Rectal smooth muscle tissue (tissue), 1 donor: ENCODE measurements around the gene SMAP2.

Source experiments
- H3K27ac ChIP-seq: one replicate; pipeline ENCODE4 v1.7.0; 2013; ENCODE audit warnings: low read depth, low read length, inconsistent platforms
- H3K27me3 ChIP-seq: one replicate; pipeline ENCODE4 v1.7.0; 2013; ENCODE audit warnings: low read length; ENCODE audit not compliant: control insufficient read depth, insufficient read depth
- H3K36me3 ChIP-seq: one replicate; pipeline ENCODE4 v1.7.0; 2013; ENCODE audit warnings: low read length; ENCODE audit not compliant: control insufficient read depth, insufficient read depth
- H3K4me1 ChIP-seq: one replicate; pipeline ENCODE4 v1.7.0; 2013; ENCODE audit warnings: low read length; ENCODE audit not compliant: control insufficient read depth, insufficient read depth
- H3K4me3 ChIP-seq: one replicate; pipeline ENCODE4 v1.7.0; 2013; ENCODE audit warnings: low read length
- H3K9ac ChIP-seq: one replicate; pipeline ENCODE4 v1.7.0; 2013; ENCODE audit warnings: low read length

SMAP2 gene

DNA sequence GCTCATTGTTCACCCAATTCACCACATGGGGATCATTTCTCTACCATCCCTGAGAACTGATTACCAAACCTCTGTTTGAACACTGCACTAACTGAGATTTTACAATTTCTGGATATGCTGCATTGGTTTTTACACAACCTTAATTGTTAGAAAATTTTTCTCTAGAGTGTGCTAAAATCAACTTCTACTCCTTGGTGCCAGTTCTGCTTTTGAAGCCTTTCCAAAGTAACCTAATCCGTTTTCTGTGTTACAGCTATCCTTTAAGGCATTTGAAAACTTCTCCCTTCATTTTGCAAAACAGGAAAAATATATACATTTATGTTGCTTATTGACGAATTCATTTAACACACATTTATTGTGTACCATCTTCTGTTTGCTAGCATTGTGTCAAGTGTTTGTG lies 23.7 kb downstream of the SMAP2 start:
- H3K4me1 ChIP-seq, result no peaks in the 10 kb centered on the region
- H3K36me3 ChIP-seq, result no peaks in the 10 kb centered on the region
- H3K27ac ChIP-seq, result peak overlapping the region; percentile 22
- H3K27me3 ChIP-seq, result no peaks in the 10 kb centered on the region
- no peak overlapping the region for H3K9ac ChIP-seq
- no peak overlapping the region for H3K4me3 ChIP-seq

DNA sequence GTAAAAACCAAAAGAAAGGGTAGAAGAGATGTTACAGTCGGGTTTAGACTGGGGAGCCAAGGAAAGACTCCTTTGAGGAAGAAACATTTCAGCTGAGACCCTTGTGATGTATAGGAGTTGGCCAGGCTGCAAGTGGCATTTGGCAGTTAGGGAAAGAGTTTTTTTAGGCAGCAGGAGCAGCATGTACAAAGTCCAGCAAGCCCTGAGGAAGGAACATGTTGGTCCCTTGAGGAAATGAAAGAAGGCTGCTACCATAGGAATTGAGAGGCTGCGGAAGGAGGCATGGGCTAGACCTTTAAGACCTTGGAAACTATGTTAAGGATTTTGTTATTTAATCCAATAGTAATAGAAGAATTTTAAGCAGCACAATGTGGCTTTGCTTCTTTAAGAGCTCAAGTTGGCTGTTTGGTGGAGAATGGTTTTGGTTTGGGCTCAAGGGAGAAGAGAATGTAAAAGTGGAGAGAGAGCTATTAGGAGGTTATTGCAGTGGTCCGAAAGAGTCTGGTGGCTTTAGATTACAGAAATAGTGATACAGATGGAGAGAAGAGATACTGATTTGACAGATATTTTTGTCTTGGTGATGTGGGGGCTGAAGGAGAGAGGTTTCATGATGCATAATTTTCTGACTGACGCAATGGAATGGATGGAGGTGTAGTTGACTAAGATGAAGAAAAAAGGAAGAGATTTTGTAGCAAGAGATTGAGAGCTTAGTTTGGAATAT lies 26.6 kb downstream of the SMAP2 start:
- Histone ChIP-seq H3K4me3 (no peak overlapping the region), H3K9ac (no peak overlapping the region), H3K4me1 (no peaks in the 10 kb centered on the region), H3K27me3 (no peaks in the 10 kb centered on the region), H3K27ac (no peak overlapping the region), H3K36me3 (no peaks in the 10 kb centered on the region)

DNA sequence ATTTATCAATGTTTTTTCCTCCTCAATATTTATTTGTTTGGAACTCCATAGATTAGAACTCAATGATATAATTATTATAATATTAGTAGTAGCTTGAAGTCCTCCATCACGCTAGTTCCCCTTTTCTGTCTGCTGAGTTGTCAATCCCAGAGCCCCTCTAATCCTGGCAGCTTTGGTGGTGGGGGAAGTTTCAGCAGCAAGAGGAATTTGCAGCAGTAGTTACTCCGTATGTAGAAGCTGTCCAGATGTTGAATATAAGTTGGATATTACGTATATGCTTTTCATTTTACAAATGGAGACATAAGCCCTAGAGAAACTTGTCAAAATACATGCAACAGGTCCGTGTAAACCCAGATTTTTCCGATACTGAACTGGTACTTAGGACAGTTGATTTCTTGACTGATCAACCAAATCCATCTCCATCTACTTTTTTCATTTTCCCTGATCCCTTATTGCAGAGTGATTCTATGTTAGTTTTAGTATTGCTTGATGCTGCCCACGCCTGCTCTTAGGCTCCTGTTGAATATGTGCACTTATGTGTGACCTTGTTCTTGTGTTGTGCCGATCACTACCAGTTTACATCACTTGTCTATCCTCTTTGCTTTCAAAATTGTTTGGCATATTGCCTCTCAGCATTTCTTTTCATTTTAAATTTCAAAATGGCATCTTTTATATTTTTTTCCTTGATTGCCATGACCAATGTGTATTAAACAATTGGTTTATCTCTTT lies 28.1 kb downstream of the SMAP2 start:
- Histone ChIP-seq H3K36me3 (no peaks in the 10 kb centered on the region), H3K4me3 (no peak overlapping the region), H3K27me3 (no peaks in the 10 kb centered on the region), H3K27ac (no peak overlapping the region), H3K4me1 (no peaks in the 10 kb centered on the region), H3K9ac (no peak overlapping the region)

DNA sequence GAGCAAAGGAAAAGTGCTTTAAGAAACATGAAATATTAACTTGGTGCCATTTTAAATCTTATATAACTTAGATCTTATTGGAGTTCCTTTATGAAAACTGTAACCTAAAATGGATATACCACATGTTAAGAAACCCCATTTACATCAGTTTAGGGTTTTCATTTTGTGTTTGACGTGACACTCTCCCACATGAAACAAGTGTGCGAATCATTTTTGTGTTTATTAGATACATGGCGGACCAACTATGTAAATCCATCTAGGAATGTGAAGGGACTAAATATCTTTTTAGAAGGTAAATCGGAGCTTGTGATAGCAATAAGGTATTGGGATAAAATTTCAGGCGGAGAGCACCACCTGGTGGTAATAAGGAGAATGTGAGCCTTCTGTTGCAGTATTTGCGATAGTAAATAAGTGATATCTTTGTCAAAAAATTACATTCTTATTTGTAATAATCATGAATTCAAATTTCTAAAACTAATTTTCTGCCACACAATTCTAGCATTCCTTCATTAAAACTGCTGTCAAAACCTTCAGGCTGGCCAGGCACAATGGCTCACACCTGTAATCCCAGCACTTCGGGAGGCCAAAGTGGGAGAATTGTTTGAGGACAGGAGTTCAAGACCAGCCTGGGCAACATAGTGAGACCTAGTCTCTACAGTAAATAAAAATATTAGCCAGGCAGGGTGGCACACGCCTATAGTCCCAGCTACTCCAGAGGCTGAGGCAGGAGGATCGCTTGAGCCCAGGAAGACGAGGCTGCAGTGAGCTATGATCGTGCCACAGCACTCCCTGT lies 31.3 kb downstream of the SMAP2 start:
- no peaks in the 10 kb centered on the region for H3K27me3 ChIP-seq
- no peak overlapping the region for H3K9ac ChIP-seq
- no peaks in the 10 kb centered on the region for H3K4me1 ChIP-seq
- no peak overlapping the region for H3K4me3 ChIP-seq
- H3K27ac ChIP-seq, result no peak overlapping the region
- H3K36me3 ChIP-seq, result peaks cover 9% of the 10 kb centered on the region

DNA sequence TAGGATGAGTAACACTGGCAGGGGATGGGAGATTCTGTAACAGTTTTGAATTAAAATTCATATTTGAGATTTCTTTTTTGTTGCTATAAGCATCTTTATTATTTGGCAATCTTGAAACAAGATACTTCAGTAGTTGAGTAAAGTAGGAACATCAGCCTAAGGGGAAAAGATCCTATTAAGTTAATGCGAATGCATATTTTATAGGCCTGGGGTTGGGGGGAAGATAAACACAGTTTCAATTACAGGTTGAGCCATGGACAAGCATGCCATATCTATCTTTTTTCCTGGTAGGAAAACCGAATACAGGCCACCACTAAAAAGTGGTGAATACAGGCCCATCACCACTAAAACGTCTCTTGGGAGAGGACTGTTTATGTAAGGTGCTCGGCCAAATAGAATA lies 32.3 kb downstream of the SMAP2 start:
- Histone ChIP-seq H3K4me1 (no peaks in the 10 kb centered on the region), H3K27ac (no peak overlapping the region), H3K36me3 (peaks cover 9% of the 10 kb centered on the region), H3K27me3 (no peaks in the 10 kb centered on the region), H3K4me3 (no peak overlapping the region), H3K9ac (no peak overlapping the region)

DNA sequence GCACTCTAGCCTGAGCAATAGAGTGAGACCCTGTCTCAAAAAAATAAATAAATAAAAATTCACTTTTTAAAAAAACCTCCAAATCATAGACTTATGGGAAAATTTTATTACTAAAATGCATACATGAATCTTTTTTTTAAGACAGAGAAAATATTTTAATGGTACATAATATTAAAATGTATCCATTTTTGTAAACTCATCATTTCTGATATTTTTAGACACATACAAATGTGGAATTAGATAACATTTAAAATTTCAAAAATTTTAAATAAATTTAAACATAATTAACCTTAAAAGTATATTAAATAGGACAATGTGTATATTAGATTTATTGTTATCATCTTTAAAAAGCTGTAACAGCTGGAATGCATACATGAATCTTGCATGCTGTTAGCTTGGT lies 33.9 kb downstream of the SMAP2 start:
- no peaks in the 10 kb centered on the region for H3K27me3 ChIP-seq
- H3K4me3 ChIP-seq, result no peak overlapping the region
- H3K27ac ChIP-seq, result no peak overlapping the region
- no peaks in the 10 kb centered on the region for H3K4me1 ChIP-seq
- H3K9ac ChIP-seq, result no peak overlapping the region
- H3K36me3 ChIP-seq, result peaks cover 9% of the 10 kb centered on the region

DNA sequence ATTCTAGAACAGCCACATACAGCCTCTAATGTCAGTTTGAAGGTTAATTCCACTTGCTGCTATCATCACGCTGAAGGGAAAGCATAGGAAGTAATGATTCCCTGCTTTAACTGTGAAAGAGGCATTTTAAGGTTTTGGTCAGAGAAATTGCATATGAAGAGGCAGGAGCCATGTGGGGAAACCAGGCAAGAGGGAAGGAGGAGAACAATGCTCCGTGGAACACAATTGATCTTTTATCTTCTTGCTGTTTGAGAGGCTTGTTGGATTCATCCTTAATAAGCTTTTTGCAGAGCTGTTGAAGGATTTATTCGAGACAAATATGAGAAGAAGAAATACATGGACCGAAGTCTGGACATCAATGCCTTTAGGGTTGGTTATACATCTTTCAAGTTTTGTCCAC lies 35.9 kb downstream of the SMAP2 start:
- Histone ChIP-seq H3K27me3 (no peaks in the 10 kb centered on the region), H3K4me1 (no peaks in the 10 kb centered on the region), H3K4me3 (no peak overlapping the region), H3K36me3 (peaks cover 21% of the 10 kb centered on the region), H3K9ac (no peak overlapping the region), H3K27ac (no peak overlapping the region)

DNA sequence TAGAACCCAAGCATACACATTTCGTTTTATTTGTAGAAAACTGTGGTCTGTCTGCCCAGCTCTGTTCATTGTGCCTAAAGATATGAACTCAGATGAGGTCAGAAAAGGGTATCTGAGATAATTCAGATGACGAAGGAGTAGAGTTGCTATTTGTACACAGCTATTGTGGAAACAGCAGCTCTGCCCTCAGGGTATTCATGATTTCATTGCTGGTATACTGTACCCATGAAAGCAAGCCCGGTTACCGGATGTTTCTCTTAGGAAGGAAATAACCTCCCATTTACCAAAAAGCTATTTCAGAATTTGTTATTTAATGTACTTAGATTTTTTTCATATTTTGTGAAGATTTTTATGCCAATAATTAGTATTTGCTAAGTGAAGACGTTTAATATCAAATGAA lies 37.8 kb downstream of the SMAP2 start:
- Histone ChIP-seq H3K4me1 (no peaks in the 10 kb centered on the region), H3K27me3 (no peaks in the 10 kb centered on the region), H3K36me3 (peaks cover 34% of the 10 kb centered on the region), H3K9ac (no peak overlapping the region), H3K27ac (no peak overlapping the region), H3K4me3 (no peak overlapping the region)

DNA sequence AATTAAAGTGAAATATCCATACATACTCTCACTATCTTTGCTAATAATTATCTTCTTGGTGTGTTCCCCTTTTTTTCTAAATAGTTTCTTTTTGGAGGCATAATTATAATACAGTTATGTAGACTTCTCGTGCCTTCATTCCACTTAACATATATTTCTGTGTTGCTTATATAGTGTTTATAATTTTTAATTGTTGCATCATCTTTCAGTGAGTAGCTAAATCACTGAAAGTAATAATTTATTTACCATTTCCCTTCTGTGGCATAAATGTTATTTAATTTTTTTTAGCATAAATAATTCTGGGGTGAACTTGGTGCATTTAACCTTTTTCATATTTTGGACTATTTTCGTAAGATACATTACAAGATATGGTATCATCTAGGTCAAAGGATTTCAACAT lies 38.3 kb downstream of the SMAP2 start:
- H3K4me3 ChIP-seq, result no peak overlapping the region
- H3K36me3 ChIP-seq, result peaks cover 39% of the 10 kb centered on the region
- no peak overlapping the region for H3K27ac ChIP-seq
- no peaks in the 10 kb centered on the region for H3K4me1 ChIP-seq
- no peaks in the 10 kb centered on the region for H3K27me3 ChIP-seq
- H3K9ac ChIP-seq, result no peak overlapping the region

DNA sequence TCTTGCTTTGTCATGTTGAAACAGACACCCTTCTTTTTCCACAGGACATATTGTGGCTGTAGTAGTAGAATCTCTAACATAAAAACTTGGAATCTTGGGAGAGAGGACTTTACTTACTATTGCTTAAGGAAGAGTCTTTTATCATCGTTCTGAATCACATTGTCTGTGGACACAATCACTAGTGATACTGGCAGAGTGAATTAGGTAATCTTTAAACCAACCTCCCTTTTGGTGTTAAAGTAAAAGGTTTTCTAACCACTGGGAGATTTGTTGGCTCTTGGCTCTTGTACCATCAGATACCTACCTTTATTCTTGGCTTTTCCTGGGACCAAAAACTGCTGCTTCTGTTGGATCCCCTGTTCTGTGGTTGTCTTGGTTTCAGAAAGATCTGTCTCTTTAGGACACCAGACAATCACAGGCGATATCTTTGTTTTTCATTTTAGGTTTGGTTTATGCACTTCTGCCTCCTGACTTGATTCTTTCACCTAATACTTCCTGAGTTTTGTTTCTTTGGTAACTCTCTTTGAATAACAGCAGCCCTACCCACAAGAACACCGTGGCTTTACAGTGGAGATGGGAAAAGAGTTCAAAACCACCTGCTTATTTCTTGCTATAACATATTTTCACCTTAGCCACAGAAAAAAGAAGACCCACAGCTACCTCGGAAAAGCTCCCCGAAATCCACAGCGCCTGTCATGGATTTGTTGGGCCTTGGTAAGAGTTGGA lies 40.2 kb downstream of the SMAP2 start:
- peaks cover 38% of the 10 kb centered on the region for H3K36me3 ChIP-seq
- H3K4me1 ChIP-seq, result no peaks in the 10 kb centered on the region
- H3K27ac ChIP-seq, result no peak overlapping the region
- no peaks in the 10 kb centered on the region for H3K27me3 ChIP-seq
- H3K9ac ChIP-seq, result no peak overlapping the region
- H3K4me3 ChIP-seq, result no peak overlapping the region

DNA sequence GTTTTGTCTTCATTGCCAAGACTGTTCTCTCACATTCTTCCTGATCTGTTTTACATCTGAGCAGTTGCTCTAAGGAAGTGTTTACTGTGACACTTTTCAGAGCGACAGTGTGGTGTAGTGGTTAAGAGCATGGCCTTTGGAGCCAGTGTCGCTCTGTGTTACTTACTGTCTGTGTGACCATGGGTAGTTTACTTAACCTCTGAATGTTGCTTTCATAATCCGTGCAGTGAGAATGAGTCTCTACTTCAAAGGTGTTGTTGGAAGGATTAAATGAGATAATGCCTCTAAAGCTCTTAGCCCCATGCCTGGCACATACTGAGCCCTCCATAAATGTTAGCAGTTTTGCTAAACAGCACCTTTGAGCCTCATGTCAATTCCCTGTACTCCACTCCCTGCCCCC lies 40.8 kb downstream of the SMAP2 start:
- Histone ChIP-seq H3K27ac (no peak overlapping the region), H3K27me3 (no peaks in the 10 kb centered on the region), H3K4me3 (no peak overlapping the region), H3K36me3 (peaks cover 32% of the 10 kb centered on the region), H3K4me1 (no peaks in the 10 kb centered on the region), H3K9ac (no peak overlapping the region)

DNA sequence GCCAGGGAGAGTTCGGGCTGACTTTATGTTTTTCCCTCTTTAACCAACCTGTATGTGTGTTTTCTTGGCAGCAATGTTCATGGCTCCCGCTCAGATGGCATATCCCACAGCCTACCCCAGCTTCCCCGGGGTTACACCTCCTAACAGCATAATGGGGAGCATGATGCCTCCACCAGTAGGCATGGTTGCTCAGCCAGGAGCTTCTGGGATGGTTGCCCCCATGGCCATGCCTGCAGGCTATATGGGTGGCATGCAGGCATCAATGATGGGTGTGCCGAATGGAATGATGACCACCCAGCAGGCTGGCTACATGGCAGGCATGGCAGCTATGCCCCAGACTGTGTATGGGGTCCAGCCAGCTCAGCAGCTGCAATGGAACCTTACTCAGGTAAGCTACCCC lies 43.2 kb downstream of the SMAP2 start:
- peaks cover 35% of the 10 kb centered on the region for H3K36me3 ChIP-seq
- H3K27ac ChIP-seq, result no peak overlapping the region
- no peak overlapping the region for H3K4me3 ChIP-seq
- no peak overlapping the region for H3K9ac ChIP-seq
- H3K27me3 ChIP-seq, result no peaks in the 10 kb centered on the region
- H3K4me1 ChIP-seq, result no peaks in the 10 kb centered on the region
